Skeletal muscle satellite cell (primary cell): ENCODE data around the gene PPP3R1. TPM values are rescaled to one million over a fixed set of nuclear protein-coding genes. Genes with fewer than 3 reads are reported as not detected.

Experiments
- H3K27me3 ChIP-seq: 2 replicates; pipeline ENCODE4 v1.7.0; 2013; ENCODE audit warnings: low read length; ENCODE audit not compliant: control insufficient read depth, insufficient read depth
- H3K36me3 ChIP-seq: 2 replicates; pipeline ENCODE4 v1.7.0; 2013; ENCODE audit warnings: mild to moderate bottlenecking, control low read depth, low read length; ENCODE audit not compliant: insufficient read depth
- H3K4me1 ChIP-seq: 2 replicates; pipeline ENCODE4 v1.7.0; 2013; ENCODE audit warnings: low read length; ENCODE audit not compliant: control insufficient read depth, insufficient read depth
- H3K4me2 ChIP-seq: 2 replicates; pipeline ENCODE4 v1.7.0; 2013; ENCODE audit warnings: mild to moderate bottlenecking, low read length
- H3K4me3 ChIP-seq: 2 replicates; pipeline ENCODE4 v1.7.0; 2013; ENCODE audit warnings: low read length
- H3K9ac ChIP-seq: 2 replicates; pipeline ENCODE4 v1.7.0; 2013; ENCODE audit warnings: mild to moderate bottlenecking, low read depth, low read length, moderate library complexity
- H3K9me3 ChIP-seq: replicated peaks from 2 replicates; pipeline ENCODE4 v1.7.0; 2013; ENCODE audit warnings: mild to moderate bottlenecking, control low read depth, low read length
- total RNA-seq: library from RNA; depleted of rRNA; stranded (reverse); fragments of >200 nt; gene quantifications from 2 replicates; pipeline ENCODE4 v1.2.3, GENCODE V29; 2012; rRNA removed

Gene PPP3R1, protein sequence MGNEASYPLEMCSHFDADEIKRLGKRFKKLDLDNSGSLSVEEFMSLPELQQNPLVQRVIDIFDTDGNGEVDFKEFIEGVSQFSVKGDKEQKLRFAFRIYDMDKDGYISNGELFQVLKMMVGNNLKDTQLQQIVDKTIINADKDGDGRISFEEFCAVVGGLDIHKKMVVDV
- total RNA-seq, result 21.8 and 23.2 TPM in 2 replicates

DNA sequence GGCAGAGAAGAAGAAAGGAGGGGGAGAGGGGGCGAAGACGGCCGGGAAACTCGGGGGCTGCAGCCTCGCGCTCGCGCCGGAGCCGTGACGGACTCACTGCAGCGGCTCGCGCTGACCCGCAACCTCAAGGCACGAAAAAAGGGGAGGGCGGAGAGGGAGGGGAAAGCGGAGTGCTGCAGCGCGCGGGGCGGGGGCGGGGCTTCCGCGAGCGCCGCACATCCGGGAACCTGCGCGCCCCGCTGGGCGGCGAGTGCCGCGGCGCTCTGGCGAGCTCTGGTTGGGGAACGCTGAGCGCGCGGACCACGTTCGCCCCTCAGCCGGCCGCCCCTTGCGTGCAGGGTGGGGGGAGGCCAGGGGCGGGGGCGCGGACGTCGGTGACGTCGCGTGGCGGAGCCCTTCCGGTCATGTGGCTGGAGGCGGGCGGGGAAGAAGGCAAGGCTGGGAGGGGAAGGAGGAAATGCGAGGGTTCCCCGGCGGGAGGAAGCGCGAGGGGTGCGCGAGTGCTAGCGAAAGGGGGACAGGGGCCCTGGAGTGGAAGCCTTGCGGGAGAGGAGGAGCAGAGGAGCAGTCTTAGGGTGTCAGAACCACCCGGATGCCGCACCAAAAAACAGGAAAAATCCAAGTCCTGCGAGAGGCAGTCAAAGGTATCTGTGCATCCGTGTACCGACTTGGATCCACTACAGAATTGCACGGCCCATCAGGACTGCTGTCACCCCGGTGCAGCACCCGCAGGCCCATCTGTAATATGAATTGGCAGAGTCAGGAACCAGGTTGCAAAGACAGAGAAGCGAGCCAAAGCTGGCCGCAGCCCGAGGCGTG is at the start of gene PPP3R1:
Gene PPP3R1 (minus strand): TSS at position 133 of the 819 bp plus-strand sequence. CDS start 405 bp downstream, outside the sequence.
- Histone ChIP-seq H3K4me3 (peak within 1 kb of the TSS; percentile 98), H3K36me3 (peaks cover 4% of the 10 kb centered on the region), H3K9ac (peak within 1 kb of the TSS; percentile 97), H3K27me3 (no peaks in the 10 kb centered on the region), H3K9me3 (no peaks in the 10 kb centered on the region), H3K4me1 (peaks cover 42% of the 10 kb centered on the region), H3K4me2 (peak within 1 kb of the TSS; percentile 87)

DNA sequence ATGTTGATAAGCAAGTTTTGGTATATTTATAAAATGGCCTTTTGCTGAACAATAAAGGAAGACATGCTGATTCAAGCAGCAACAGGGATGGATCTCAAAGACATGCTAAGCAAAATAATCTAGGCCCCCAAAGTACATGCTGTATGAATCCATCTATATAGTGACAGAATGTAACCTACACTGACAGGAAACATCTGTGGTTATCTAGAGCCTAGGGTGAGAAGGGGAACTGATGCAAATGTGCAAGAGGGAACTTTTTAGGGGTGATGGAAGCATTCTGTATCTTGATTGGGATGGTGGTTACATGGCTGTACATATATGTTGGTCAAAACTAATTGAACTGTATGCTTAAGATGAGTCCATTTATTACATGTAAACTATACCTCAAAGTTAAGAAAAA is 43.2 kb upstream of the PPP3R1 start:
- Histone ChIP-seq H3K36me3 (peaks cover 8% of the 10 kb centered on the region), H3K4me2 (no peak overlapping the region), H3K9me3 (no peaks in the 10 kb centered on the region), H3K4me1 (no peaks in the 10 kb centered on the region), H3K27me3 (no peaks in the 10 kb centered on the region), H3K9ac (no peak overlapping the region), H3K4me3 (no peak overlapping the region)

DNA sequence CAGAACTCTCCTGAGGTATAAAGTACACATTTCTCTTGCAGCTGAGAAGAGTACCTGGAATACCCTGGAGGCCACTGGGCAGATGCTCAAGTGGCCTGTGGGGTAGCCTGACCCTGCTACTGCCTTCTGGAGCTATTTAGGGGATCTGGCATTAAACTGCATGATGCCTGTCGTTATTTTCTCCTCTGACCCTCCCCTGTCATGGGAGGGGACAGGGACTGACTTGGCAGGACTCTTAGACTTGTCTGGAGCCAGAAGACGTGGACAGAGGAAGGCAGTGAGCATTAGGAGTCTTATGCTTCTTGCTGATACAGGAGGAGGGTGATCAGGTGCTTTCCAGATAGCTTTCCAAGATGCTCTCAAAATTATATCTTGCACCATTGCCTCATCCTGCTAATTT is 42.6 kb upstream of the PPP3R1 start:
- Histone ChIP-seq H3K36me3 (peaks cover 8% of the 10 kb centered on the region), H3K4me1 (no peaks in the 10 kb centered on the region), H3K4me2 (no peak overlapping the region), H3K4me3 (no peak overlapping the region), H3K27me3 (no peaks in the 10 kb centered on the region), H3K9me3 (no peaks in the 10 kb centered on the region), H3K9ac (no peak overlapping the region)

DNA sequence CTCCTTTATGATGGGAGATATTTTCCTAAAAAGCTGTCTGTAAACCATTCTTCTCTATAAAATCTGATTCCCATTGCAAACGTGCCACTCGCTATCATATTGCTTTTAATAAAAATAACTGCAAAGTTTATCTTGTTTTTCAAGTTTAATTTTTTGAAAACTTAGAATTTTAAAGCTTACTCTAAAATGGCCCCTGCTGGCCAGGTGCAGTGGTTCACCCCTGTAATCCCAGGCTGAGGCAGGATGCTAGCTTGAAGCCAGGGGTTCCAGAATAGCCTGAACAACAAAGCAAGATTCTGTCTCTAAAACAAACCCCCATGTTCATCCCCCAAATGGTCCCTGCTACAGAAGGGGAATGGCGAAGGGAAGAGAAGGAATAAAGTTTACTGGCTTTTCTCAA is 41.9 kb upstream of the PPP3R1 start:
- Histone ChIP-seq H3K4me2 (no peak overlapping the region), H3K9me3 (no peaks in the 10 kb centered on the region), H3K4me3 (no peak overlapping the region), H3K36me3 (peaks cover 4% of the 10 kb centered on the region), H3K27me3 (no peaks in the 10 kb centered on the region), H3K4me1 (no peaks in the 10 kb centered on the region), H3K9ac (no peak overlapping the region)

DNA sequence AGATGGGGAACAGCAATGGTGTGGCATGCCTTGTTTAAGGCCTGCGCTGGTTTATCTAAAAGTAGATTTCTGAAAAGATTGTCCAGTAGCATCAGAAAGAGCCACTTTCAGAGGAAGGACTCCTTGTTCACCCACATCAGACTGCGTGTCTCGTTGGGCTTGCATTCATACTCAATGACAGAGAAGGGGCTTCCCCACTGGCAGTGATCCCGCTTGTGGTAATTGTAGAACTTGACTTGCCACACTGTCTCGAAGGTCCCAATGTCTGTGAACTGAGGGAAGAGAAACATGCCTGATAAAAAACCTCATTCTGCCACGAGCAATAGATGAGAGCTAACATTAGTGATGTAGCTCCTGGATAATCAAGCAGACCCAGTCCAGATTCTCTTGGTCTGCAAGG is 41.4 kb upstream of the PPP3R1 start:
- Histone ChIP-seq H3K36me3 (peaks cover 3% of the 10 kb centered on the region), H3K4me2 (no peak overlapping the region), H3K4me1 (peaks cover 3% of the 10 kb centered on the region), H3K27me3 (no peaks in the 10 kb centered on the region), H3K9me3 (no peaks in the 10 kb centered on the region), H3K9ac (no peak overlapping the region), H3K4me3 (no peak overlapping the region)

DNA sequence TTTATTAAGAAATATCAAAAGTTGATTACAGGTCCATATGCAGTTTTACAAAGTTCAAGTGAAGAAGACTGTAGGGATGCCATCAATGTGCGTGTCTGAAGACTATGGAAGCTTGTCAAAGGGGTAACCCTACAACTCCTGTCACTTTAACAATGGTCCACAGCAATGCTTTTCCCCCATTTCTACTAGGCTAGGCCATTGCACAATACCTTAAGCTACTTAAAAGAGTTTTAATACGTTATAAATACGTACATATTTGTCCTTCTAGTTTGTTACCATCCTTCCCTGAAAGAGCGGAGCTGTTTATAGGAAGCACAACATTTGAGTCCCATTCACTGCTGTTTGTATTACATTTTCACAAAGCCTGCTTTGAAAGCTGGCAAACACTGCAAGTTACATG is 40.7 kb upstream of the PPP3R1 start:
- Histone ChIP-seq H3K4me2 (no peak overlapping the region), H3K4me1 (peaks cover 10% of the 10 kb centered on the region), H3K27me3 (no peaks in the 10 kb centered on the region), H3K9me3 (no peaks in the 10 kb centered on the region), H3K36me3 (peaks cover 3% of the 10 kb centered on the region), H3K9ac (no peak overlapping the region), H3K4me3 (no peak overlapping the region)

DNA sequence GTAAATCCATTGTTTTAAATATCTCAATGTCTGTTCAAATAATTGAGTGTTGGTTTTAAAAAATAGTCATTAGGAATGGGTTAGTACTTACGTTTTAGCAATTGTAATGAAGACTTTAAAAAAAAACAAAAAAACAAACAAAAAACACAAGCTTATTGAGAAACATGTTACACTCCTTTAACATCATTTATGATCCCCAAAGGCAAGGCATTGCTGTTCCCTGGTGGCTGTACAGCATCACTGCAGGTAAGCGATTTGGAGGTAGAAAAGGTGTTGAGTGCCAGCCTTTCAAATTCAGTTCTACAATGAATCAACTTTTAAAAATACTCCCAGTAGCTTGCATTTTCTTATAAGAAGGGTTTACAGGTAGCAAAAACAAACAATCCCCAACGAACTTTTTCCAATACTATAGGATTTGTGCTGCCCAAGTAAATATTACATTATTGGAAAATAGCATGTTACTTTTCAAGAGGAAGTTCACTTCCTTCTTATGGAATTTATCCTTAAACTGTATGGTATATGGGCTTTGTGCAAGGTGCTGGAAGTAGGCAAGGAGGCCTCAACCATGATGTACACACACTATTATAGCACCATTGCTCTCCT is 39.9 kb upstream of the PPP3R1 start:
- H3K4me3 ChIP-seq, result no peak overlapping the region
- no peak overlapping the region for H3K4me2 ChIP-seq
- H3K4me1 ChIP-seq, result peaks cover 16% of the 10 kb centered on the region

DNA sequence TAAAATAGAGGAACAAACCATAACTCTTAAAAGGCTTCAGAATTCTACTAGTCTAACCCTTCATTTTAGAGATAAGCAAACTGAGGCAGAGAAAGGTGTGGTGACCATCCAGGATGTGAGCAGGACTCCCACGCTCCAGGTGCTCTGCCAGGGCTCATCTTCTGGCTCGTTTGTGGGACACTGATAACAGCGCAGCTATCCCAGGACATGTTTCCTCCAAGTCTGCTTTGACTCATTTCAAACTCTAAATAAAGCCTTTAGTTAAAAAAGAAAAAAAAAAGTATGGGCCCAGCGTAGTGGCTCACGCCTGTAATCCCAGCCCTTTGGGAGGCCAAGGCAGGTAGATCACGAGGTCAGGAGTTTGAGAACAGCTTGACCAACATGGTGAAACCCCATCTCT is 39.0 kb upstream of the PPP3R1 start:
- Histone ChIP-seq H3K9ac (no peak overlapping the region), H3K4me1 (peaks cover 16% of the 10 kb centered on the region), H3K36me3 (peaks cover 3% of the 10 kb centered on the region), H3K4me2 (no peak overlapping the region), H3K4me3 (no peak overlapping the region), H3K27me3 (no peaks in the 10 kb centered on the region), H3K9me3 (no peaks in the 10 kb centered on the region)

More for the DNA sequence above, 39.9 kb upstream of the PPP3R1 start:
- Histone ChIP-seq H3K36me3 (peaks cover 3% of the 10 kb centered on the region), H3K9me3 (no peaks in the 10 kb centered on the region), H3K27me3 (no peaks in the 10 kb centered on the region), H3K9ac (no peak overlapping the region)

DNA sequence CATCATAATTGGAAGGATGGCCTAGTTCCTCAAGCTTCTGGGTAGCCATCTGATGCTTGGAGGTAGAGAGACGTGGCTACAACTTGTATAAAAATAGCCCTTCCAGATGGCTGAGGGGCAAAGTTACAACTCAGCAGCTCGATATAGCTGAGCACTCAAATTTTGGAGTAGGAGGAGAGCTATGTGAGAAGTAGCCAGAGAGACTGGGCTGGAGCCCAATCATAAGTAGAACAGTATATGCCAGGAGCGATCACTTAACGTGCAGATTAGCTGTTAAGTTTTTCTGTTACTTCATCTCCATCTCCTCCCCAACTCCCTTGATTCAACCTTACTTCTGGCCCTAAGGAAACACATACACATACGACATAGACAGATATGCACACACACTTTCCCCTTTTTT is 38.6 kb upstream of the PPP3R1 start:
- no peak overlapping the region for H3K9ac ChIP-seq
- H3K4me3 ChIP-seq, result no peak overlapping the region
- no peaks in the 10 kb centered on the region for H3K27me3 ChIP-seq
- peaks cover 16% of the 10 kb centered on the region for H3K4me1 ChIP-seq
- H3K9me3 ChIP-seq, result no peaks in the 10 kb centered on the region
- no peak overlapping the region for H3K4me2 ChIP-seq
- H3K36me3 ChIP-seq, result peaks cover 3% of the 10 kb centered on the region

DNA sequence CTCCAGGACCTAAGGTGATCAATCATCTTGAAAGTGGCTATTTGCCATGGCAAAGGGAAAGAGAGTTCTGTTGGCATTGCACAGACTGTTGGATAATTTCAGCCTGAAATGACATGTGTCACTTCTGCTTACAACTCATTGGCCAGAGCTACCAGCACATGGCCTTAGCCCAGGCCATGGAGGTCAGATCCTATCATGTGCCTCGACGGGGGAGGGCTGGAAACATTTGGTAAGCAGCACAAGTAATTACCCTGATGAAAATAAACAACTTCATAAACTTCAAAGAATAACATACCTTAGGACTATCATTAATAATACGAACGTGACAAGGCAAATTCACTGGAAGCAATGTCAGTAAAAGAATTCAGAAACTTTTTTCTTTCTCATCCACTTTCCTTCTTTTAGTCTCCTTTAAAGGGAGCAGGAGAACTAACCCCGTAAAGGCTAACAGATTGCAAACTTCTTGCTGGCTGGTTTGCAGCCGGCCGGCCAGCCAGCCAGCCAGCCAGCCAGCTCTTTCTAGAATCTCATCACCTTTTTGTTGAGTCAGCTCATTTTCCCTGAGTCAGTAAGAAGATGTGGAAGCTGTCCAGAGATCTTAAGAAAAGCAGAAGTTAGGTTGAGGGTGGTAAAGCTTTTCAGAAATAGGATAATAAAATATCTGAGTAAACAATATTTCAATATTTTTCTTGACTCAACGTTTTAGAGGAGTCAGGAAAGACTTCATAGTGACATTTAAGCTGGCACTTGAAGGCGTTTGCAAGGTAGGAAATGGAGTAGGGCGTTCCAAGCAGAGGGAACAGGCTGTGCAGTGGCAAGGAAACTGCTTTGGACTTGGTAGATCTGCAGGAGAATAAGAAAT is 35.5 kb upstream of the PPP3R1 start:
- H3K27me3 ChIP-seq, result no peaks in the 10 kb centered on the region
- no peaks in the 10 kb centered on the region for H3K9me3 ChIP-seq
- H3K4me2 ChIP-seq, result peak overlapping the region; percentile 31
- no peak overlapping the region for H3K9ac ChIP-seq
- peaks cover 21% of the 10 kb centered on the region for H3K4me1 ChIP-seq
- H3K36me3 ChIP-seq, result no peaks in the 10 kb centered on the region
- H3K4me3 ChIP-seq, result no peak overlapping the region

DNA sequence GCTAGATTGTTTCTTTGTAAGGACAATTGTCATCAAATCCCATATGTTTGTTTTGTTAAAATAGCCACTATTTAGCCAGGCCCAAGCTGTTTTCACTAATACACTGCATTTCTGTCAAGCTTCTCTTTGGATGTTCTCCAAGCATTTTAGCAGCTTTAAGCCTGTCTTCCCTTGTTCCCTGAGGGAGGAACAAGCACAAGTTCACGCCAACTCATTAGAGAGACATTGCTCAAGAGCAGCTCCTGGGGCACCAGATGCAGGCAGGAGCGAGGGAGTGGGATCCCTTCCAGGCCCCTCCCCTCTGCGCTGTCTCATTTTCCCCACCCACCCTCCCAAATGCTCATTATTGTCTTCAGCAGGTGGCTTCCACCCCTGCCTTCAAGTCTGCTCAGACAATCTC is 32.6 kb upstream of the PPP3R1 start:
- Histone ChIP-seq H3K9me3 (no peaks in the 10 kb centered on the region), H3K4me2 (no peak overlapping the region), H3K36me3 (no peaks in the 10 kb centered on the region), H3K4me1 (peaks cover 21% of the 10 kb centered on the region), H3K27me3 (no peaks in the 10 kb centered on the region), H3K9ac (no peak overlapping the region), H3K4me3 (no peak overlapping the region)
